ENCODE data around the gene FXR2.

FXR2 gene

GRCh38 chr17:7570351-7570750 lies 44.3 kb downstream of the FXR2 start:
- no peak for DNase-seq (ENCODE audit: low read depth)

GRCh38 chr17:7569571-7569970 lies 45.1 kb downstream of the FXR2 start:
- DNase-seq (ENCODE audit: low read depth) = no peak

- no peak for DNase-seq (ENCODE audit: low read depth)
These were observed 51.4 kb downstream of the FXR2 start for GRCh38 chr17:7563115-7563869.

- no peak for DNase-seq (ENCODE audit: low read depth)
These were observed 52.5 kb downstream of the FXR2 start for GRCh38 chr17:7562208-7562605.

GRCh38 chr17:7561589-7562207 lies 53.0 kb downstream of the FXR2 start, which contains the start of gene SENP3:
Gene SENP3, plus strand, starts transcription at chr17:7561919. Its CDS starts 1,158 bp downstream, at chr17:7563077.
- peak; percentile 88 for DNase-seq (ENCODE audit: low read depth)

GRCh38 chr17:7561028-7561575 lies 53.6 kb downstream of the FXR2 start:
- peak; percentile 72 for DNase-seq (ENCODE audit: low read depth)

GRCh38 chr17:7560172-7561027 lies 54.3 kb downstream of the FXR2 start:
- no peak for DNase-seq (ENCODE audit: low read depth)

GRCh38 chr17:7559320-7560171 lies 55.2 kb downstream of the FXR2 start:
- no peak for DNase-seq (ENCODE audit: low read depth)

- no peak for DNase-seq (ENCODE audit: low read depth)
These were observed 56.0 kb downstream of the FXR2 start, which contains the start of gene TNFSF13 for GRCh38 chr17:7558544-7559319. Gene TNFSF13, plus strand, starts transcription at chr17:7558750. Its CDS starts 290 bp downstream, at chr17:7559040.

GRCh38 chr17:7557775-7558543 lies 56.7 kb downstream of the FXR2 start:
- peak; percentile 67 for DNase-seq (ENCODE audit: low read depth)

- no peak for DNase-seq (ENCODE audit: low read depth)
These were observed 57.4 kb downstream of the FXR2 start for GRCh38 chr17:7557147-7557764.

GRCh38 chr17:7556627-7557026 lies 58.1 kb downstream of the FXR2 start:
- DNase-seq (ENCODE audit: low read depth) = no peak

- DNase-seq (ENCODE audit: low read depth) = no peak
These were observed 59.3 kb downstream of the FXR2 start for GRCh38 chr17:7555320-7555948.

- DNase-seq (ENCODE audit: low read depth) = no peak
These were observed 61.3 kb downstream of the FXR2 start for GRCh38 chr17:7553356-7553755.

- DNase-seq (ENCODE audit: low read depth) = no peak
These were observed 62.1 kb downstream of the FXR2 start for GRCh38 chr17:7552621-7553051.

- no peak for DNase-seq (ENCODE audit: low read depth)
These were observed 63.3 kb downstream of the FXR2 start for GRCh38 chr17:7551396-7551795.

GRCh38 chr17:7550344-7550743 lies 64.4 kb downstream of the FXR2 start:
- no peak for DNase-seq (ENCODE audit: low read depth)

- DNase-seq (ENCODE audit: low read depth) = no peak
These were observed 65.2 kb downstream of the FXR2 start for GRCh38 chr17:7549401-7550055.

All from fibroblast of gingiva (primary cell).